GM19324 (cell line): ENCODE measurements around the gene OR6K6.

Experiments
- ATAC-seq: cut with Tn5 transposase; IDR thresholded peaks from one replicate; pipeline ENCODE4 v1.9.1; 2021; ENCODE audit warnings: mild to moderate bottlenecking, moderate library complexity; ENCODE audit not compliant: unreplicated experiment, low FRiP score

The OR6K6 gene

GRCh38 chr1:158799689-158800088 is 45.2 kb downstream of the OR6K6 start:
- ATAC-seq = no peak

- no peak for ATAC-seq
These were observed 46.0 kb downstream of the OR6K6 start for GRCh38 chr1:158800526-158800925.

GRCh38 chr1:158801396-158801795 is 46.9 kb downstream of the OR6K6 start:
- ATAC-seq = no peak

- no peak for ATAC-seq
These were observed 49.2 kb downstream of the OR6K6 start for GRCh38 chr1:158803678-158804077.
